ENCODE measurements around the gene RPS8. TPM values are rescaled to one million over a fixed set of nuclear protein-coding genes. Genes with fewer than 3 reads are reported as not detected.

The RPS8 gene
- total RNA-seq, 1 donor from 2014 or later: 1,179 TPM

- no peaks in the 10 kb centered on the region for H3K9me3 Mint-ChIP-seq (ENCODE audit: low read depth)
- H3K27me3 Mint-ChIP-seq (ENCODE audit: low read depth): no peaks in the 10 kb centered on the region
- TF ChIP-seq CTCF (IDR thresholded peaks at IDR 0.05): peak; percentile 58
- H3K4me3 Mint-ChIP-seq (ENCODE audit: unreplicated experiment): peak overlapping the region; percentile 67
- H3K36me3 Mint-ChIP-seq (ENCODE audit: low read depth): peaks cover 10% of the 10 kb centered on the region
- H3K27ac Mint-ChIP-seq (ENCODE audit: unreplicated experiment): peak overlapping the region; percentile 99
- peaks cover 38% of the 10 kb centered on the region for H3K4me1 Mint-ChIP-seq (ENCODE audit: low read depth)
- no peak for DNase-seq (ENCODE audit: low spot score)
These were observed 43.9 kb downstream of the RPS8 start for GRCh38 chr1:44819196-44819607.

- TF ChIP-seq CTCF (IDR thresholded peaks at IDR 0.05): peak; percentile 34
- H3K27me3 Mint-ChIP-seq (ENCODE audit: low read depth): no peaks in the 10 kb centered on the region
- peak overlapping the region; percentile 99 for H3K27ac Mint-ChIP-seq (ENCODE audit: unreplicated experiment)
- H3K4me3 Mint-ChIP-seq (ENCODE audit: unreplicated experiment): peak overlapping the region; percentile 67
- DNase-seq (ENCODE audit: low spot score): peak; percentile 73
- peaks cover 38% of the 10 kb centered on the region for H3K4me1 Mint-ChIP-seq (ENCODE audit: low read depth)
- peaks cover 9% of the 10 kb centered on the region for H3K36me3 Mint-ChIP-seq (ENCODE audit: low read depth)
- no peaks in the 10 kb centered on the region for H3K9me3 Mint-ChIP-seq (ENCODE audit: low read depth)
These were observed 44.4 kb downstream of the RPS8 start for GRCh38 chr1:44819608-44820327.

- DNase-seq (ENCODE audit: low spot score): peak; percentile 50
- TF ChIP-seq CTCF (IDR thresholded peaks at IDR 0.05): no peak
- Mint-ChIP-seq H3K4me3 (ENCODE audit: unreplicated experiment) (peak overlapping the region; percentile 67), H3K4me1 (ENCODE audit: low read depth) (peaks cover 32% of the 10 kb centered on the region), H3K27me3 (ENCODE audit: low read depth) (no peaks in the 10 kb centered on the region), H3K36me3 (ENCODE audit: low read depth) (peaks cover 1% of the 10 kb centered on the region), H3K9me3 (ENCODE audit: low read depth) (no peaks in the 10 kb centered on the region), H3K27ac (ENCODE audit: unreplicated experiment) (peak overlapping the region; percentile 99)
These were observed 45.2 kb downstream of the RPS8 start for GRCh38 chr1:44820328-44821239.

GRCh38 chr1:44821240-44821715 is 45.9 kb downstream of the RPS8 start:
- Mint-ChIP-seq H3K9me3 (ENCODE audit: low read depth) (no peaks in the 10 kb centered on the region), H3K4me3 (ENCODE audit: unreplicated experiment) (no peak overlapping the region), H3K4me1 (ENCODE audit: low read depth) (peaks cover 32% of the 10 kb centered on the region), H3K27me3 (ENCODE audit: low read depth) (no peaks in the 10 kb centered on the region), H3K27ac (ENCODE audit: unreplicated experiment) (no peak overlapping the region), H3K36me3 (ENCODE audit: low read depth) (no peaks in the 10 kb centered on the region)
- no peak for TF ChIP-seq CTCF (IDR thresholded peaks at IDR 0.05)
- peak; percentile 66 for DNase-seq (ENCODE audit: low spot score)

- Mint-ChIP-seq H3K9me3 (ENCODE audit: low read depth) (no peaks in the 10 kb centered on the region), H3K27me3 (ENCODE audit: low read depth) (no peaks in the 10 kb centered on the region), H3K4me3 (ENCODE audit: unreplicated experiment) (no peak overlapping the region), H3K4me1 (ENCODE audit: low read depth) (peaks cover 32% of the 10 kb centered on the region), H3K36me3 (ENCODE audit: low read depth) (no peaks in the 10 kb centered on the region), H3K27ac (ENCODE audit: unreplicated experiment) (no peak overlapping the region)
- no peak for TF ChIP-seq CTCF (IDR thresholded peaks at IDR 0.05)
- peak; percentile 62 for DNase-seq (ENCODE audit: low spot score)
These were observed 46.9 kb downstream of the RPS8 start for GRCh38 chr1:44822131-44822701.
